Tibial nerve (tissue), 3 donors: ENCODE measurements around the gene LRRC56.

Experiments
- CTCF ChIP-seq, 5 experiments: fragments of 200-600 bp in 3 of 5; fragments of 450-650 bp in 2 of 5; sonication (generic) in 3 of 5; IDR thresholded peaks; one replicate each; pipeline ENCODE4 v1.5.1; 2016 to 2019; ENCODE audit warnings: antibody characterized with exemption in 5 of 5, mild to moderate bottlenecking in 3 of 5, moderate library complexity in 2 of 5
- POLR2A ChIP-seq, 2 donors: fragments of 450-650 bp; IDR thresholded peaks; one replicate each; pipeline ENCODE4 v1.6.1; 2017; ENCODE audit warnings: antibody characterized with exemption in 2 of 2, mild to moderate bottlenecking in 2 of 2, moderate library complexity in 2 of 2

GRCh38 chr11:548700-549603 lies 11.6 kb downstream of the LRRC56 start:
- TF ChIP-seq POLR2A (IDR thresholded peaks at IDR 0.05) (no peak), CTCF (IDR thresholded peaks at IDR 0.05) (no peak)
